Spleen (tissue), 11 donors: ENCODE results near the gene BCL11B. TPM values are rescaled to one million over a fixed set of nuclear protein-coding genes. Genes with fewer than 3 reads are reported as not detected.
A peak's percentile ranks its signal among the peaks of the same experiment; 100 is the strongest.

ENCODE experiments used
- DNase-seq: peaks from one replicate; pipeline ENCODE4 v3.0.0-alpha.2; 2020
- H3K27ac ChIP-seq, 8 donors: fragments of 200-600 bp; sonication (generic) in 7 of 8; 1 replicate in 4 of 8; 2 replicates in 4 of 8; pipeline versions ENCODE4 v1.5.0 to v1.8.0; 2016 to 2021; ENCODE audit warnings: inconsistent platforms in 4 of 8, mild to moderate bottlenecking in 4 of 8, moderate library complexity in 1 of 8
- H3K27me3 ChIP-seq, 7 donors: fragments of 200-600 bp; sonication (generic) in 6 of 7; replicated peaks in 1 of 7; 1 replicate in 4 of 7; 2 replicates in 3 of 7; pipeline versions ENCODE4 v1.5.0 to v1.8.0; 2016 to 2021; ENCODE audit warnings: inconsistent platforms in 3 of 7, mild to moderate bottlenecking in 1 of 7
- H3K36me3 ChIP-seq, 6 donors: fragments of 200-600 bp; sonication (generic) in 5 of 6; 1 replicate in 4 of 6; 2 replicates in 2 of 6; pipeline versions ENCODE4 v1.5.0 to v1.8.0; 2016 to 2021; ENCODE audit warnings: inconsistent platforms in 2 of 6
- H3K4me1 ChIP-seq, 6 donors: fragments of 200-600 bp; sonication (generic) in 5 of 6; 1 replicate in 3 of 6; 2 replicates in 3 of 6; pipeline versions ENCODE4 v1.5.0 to v1.8.0; 2016 to 2021; ENCODE audit warnings: inconsistent platforms in 3 of 6
- H3K4me3 ChIP-seq, 8 donors: fragments of 200-600 bp; sonication (generic) in 7 of 8; 1 replicate in 4 of 8; 2 replicates in 4 of 8; pipeline versions ENCODE4 v1.5.0 to v1.8.0; 2016 to 2021; ENCODE audit warnings: inconsistent platforms in 4 of 8, mild to moderate bottlenecking in 4 of 8, moderate library complexity in 2 of 8
- H3K9me3 ChIP-seq, 8 donors: fragments of 200-600 bp; sonication (generic) in 7 of 8; 1 replicate in 4 of 8; 2 replicates in 4 of 8; pipeline versions ENCODE4 v1.5.0 to v1.8.0; 2016 to 2021; ENCODE audit warnings: inconsistent platforms in 4 of 8
- POLR2A ChIP-seq, 3 donors: fragments of 450-650 bp; IDR thresholded peaks; one replicate each; pipeline ENCODE4 v1.5.1; 2017; ENCODE audit warnings: antibody characterized with exemption in 3 of 3, mild to moderate bottlenecking in 1 of 3
- POLR2AphosphoS5 ChIP-seq, 3 donors: sonication (generic); formaldehyde crosslinking; IDR thresholded peaks; one replicate each; pipeline ENCODE4 v1.5.1; 2017; ENCODE audit warnings: antibody characterized with exemption in 3 of 3
- WGBS, 5 donors: extraction: QIAGEN DNeasy Blood & Tissue Kit in 3 of 5; methylation state at CpG; one replicate each; pipeline versions ENCODE4 v1.1.5 to v1.1.7; 2013 to 2018; 5-methylcytosine and 5-hydroxymethylcytosine counted together
- intact Hi-C: fragments of 100-400 bp; cut with DNase I; formaldehyde crosslinking; loops from one replicate; pipeline ENCODE4 v1.15.0; 2023; ENCODE audit warnings: low total_unique reads
- polyA plus RNA-seq, 3 donors: library from polyadenylated mRNA; stranded (reverse); fragments of 200-250 nt; gene quantifications; one replicate each; pipeline ENCODE4 v1.2.1, GENCODE V29; 2013
- total RNA-seq, 7 donors: library from RNA; depleted of rRNA in 3 of 7; stranded (reverse); fragments of >200 nt in 3 of 7; fragmentation: NEBNext Ultra II Directional in 4 of 7; extraction: Animal tissue kit (Norgen Biotek cat#: 25700) in 4 of 7; gene quantifications; one replicate each; pipeline versions ENCODE4 v1.1.0 to v1.2.1, GENCODE V29; 2016 to 2021
- TF ChIP-seq, protein P1 (sequence below), 11 experiments: fragments of 200-600 bp in 7 of 11; fragments of 450-650 bp in 4 of 11; sonication (generic) in 4 of 11; IDR thresholded peaks in 8 of 11; conservative IDR thresholded peaks in 3 of 11; 1 replicate in 7 of 11; 2 replicates in 4 of 11; pipeline versions ENCODE4 v1.4.0 to v1.8.0; 2016 to 2021; ENCODE audit warnings: antibody characterized with exemption in 11 of 11, inconsistent platforms in 4 of 11, mild to moderate bottlenecking in 1 of 11
- donor health status: healthy with polysubstance abuse.
- donor health status: DM: no; HTN: no; CAD: no; lungs with moderate emphysema.
- donor health status: DM: no; HTN: no; CAD: no.
- donor health status: Bipolar disorder and iron deficiency.
- donor health status: healthy.
- donor health status: DM: no; HTN: no; CAD: no.
- donor health status: DM: yes; HTN: yes; CAD: no.

BCL11B gene
- total and polyA plus RNA-seq, 10 donors, result 0.74 to 21.1 (median 11.4) TPM

DNA sequence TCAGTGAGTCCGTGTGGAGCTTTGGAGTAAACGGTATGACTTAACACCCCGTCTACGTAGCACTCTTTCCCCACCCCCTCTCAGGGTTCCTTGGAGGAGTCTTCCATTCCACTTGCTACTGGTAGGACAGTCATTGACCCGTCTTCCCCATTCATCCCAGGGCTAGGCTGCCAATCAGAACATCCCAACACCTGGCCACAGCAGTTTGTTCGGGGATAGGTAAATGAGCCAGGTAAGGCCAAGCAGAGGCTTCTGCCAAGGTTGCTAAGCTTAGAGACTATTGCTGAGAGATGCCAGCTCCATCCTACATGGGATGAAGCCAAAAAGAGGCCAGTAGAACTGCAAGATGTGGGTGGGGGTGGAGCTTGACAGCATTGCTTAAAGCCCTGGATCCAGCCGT lies 130.8 kb downstream of the BCL11B start:
- Histone ChIP-seq H3K4me3 (no peak overlapping the region), H3K27ac (no peak overlapping the region), H3K36me3 (no peaks in the 10 kb centered on the region), H3K27me3 (no peaks in the 10 kb centered on the region), H3K4me1 (no peaks in the 10 kb centered on the region), H3K9me3 (no peaks in the 10 kb centered on the region)
- WGBS, 5 donors, result 83 to 91% (median 91%) methylated on average over 7 of the region's 7 CpGs
- intact Hi-C loops, result no loop called here
- DNase-seq, result no peak
- TF ChIP-seq, protein P1, sequence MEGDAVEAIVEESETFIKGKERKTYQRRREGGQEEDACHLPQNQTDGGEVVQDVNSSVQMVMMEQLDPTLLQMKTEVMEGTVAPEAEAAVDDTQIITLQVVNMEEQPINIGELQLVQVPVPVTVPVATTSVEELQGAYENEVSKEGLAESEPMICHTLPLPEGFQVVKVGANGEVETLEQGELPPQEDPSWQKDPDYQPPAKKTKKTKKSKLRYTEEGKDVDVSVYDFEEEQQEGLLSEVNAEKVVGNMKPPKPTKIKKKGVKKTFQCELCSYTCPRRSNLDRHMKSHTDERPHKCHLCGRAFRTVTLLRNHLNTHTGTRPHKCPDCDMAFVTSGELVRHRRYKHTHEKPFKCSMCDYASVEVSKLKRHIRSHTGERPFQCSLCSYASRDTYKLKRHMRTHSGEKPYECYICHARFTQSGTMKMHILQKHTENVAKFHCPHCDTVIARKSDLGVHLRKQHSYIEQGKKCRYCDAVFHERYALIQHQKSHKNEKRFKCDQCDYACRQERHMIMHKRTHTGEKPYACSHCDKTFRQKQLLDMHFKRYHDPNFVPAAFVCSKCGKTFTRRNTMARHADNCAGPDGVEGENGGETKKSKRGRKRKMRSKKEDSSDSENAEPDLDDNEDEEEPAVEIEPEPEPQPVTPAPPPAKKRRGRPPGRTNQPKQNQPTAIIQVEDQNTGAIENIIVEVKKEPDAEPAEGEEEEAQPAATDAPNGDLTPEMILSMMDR (IDR thresholded peaks at IDR 0.05 in 8 of 11, conservative IDR thresholded peaks at IDR 0.05 in 3 of 11), result no peak
- no peak for TF ChIP-seq POLR2A (IDR thresholded peaks at IDR 0.05)
- TF ChIP-seq POLR2AphosphoS5 (IDR thresholded peaks at IDR 0.05), result no peak

DNA sequence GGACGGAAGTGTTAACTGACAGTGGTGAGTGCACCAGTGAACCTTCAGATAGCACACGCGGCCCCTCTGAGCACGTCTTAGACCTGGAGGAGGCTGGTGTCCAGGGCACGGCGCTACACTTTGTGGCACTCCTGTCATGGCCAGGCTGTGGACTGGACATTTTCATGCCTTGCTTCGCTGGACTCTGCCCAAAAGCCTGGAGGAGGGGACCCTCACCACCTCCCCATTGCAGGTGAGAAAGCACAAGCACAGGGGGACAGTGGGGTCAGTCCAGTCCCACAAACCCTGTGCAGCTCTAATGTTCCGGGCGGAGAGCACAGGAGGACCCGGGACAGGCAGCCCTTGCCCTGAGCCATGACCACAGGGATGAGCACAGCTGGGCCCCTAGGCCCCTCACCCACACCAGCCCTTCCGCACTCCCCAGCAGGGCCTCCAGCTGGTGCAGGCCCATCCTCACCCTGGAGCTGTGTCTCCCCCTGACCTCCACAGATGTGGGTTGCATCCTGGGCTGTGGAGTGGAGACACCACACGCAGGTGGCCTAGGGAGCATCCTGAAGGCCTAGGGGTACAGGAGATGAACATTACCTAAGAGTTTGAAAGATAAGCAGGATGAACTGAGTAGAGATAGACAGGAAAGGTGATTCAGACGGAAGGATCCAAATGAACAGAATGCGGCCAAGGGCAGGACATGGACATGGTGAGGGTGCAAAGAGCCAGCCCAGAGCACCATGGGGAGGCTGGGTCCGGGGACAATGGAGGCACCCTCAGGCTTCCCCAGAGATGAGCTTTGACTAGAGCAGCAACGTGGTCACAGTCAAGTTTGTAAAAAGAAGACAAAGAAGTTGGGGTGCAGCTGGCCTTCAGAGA lies 132.8 kb downstream of the BCL11B start:
- no peaks in the 10 kb centered on the region for H3K27me3 ChIP-seq
- H3K4me3 ChIP-seq, result no peak overlapping the region
- DNase-seq, result no peak
- intact Hi-C loops, result no loop called here
- H3K4me1 ChIP-seq, result no peaks in the 10 kb centered on the region
- no peak overlapping the region for H3K27ac ChIP-seq
- no peaks in the 10 kb centered on the region for H3K9me3 ChIP-seq
- WGBS, 5 donors, result 83 to 95% (median 89%) methylated on average over 12 to 16 of the region's 16 CpGs
- TF ChIP-seq, protein P1 (IDR thresholded peaks at IDR 0.05 in 8 of 11, conservative IDR thresholded peaks at IDR 0.05 in 3 of 11), result no peak
- TF ChIP-seq POLR2AphosphoS5 (IDR thresholded peaks at IDR 0.05) (no peak), POLR2A (IDR thresholded peaks at IDR 0.05) (no peak)
- H3K36me3 ChIP-seq, result no peaks in the 10 kb centered on the region

DNA sequence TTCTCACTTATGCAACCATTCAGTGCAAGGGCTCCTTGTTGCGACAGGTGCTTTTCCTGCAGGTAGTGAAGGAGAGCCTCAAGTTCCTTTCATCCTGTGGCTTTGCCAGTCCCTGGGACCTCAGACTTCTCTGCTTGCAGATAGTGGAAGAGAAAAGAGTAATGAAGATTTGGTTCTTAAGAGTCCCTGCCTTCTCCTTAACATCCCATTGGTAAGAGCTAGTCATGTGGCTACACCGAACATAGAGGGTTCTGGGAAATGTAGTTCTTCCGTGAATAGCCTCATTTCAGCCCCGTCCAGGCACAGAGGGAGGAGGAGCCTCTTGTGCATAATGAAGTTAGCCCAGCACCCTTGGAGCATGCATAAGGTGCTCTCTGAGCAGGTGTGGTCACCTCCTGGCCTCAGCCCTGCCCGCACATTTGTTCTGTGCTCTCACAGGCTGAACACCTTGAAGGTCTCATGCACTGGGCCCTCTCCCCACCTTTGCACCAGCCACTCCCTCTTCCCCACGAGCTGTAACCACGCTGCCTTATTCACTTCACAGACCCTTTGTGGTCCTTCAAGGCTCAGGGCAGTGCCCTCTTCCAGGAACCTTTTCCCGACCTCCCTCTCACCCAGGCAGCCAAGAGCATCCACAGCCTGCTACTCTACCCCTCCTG lies 134.0 kb downstream of the BCL11B start:
- intact Hi-C loops, result no loop called here
- Histone ChIP-seq H3K4me3 (peak overlapping the region in 1 of 8 donors; percentile 7), H3K27me3 (no peaks in the 10 kb centered on the region), H3K36me3 (no peaks in the 10 kb centered on the region), H3K4me1 (no peaks in the 10 kb centered on the region), H3K9me3 (no peaks in the 10 kb centered on the region), H3K27ac (peak overlapping the region in 2 of 8 donors; percentile 26 to 57)
- peak; percentile 67 for DNase-seq
- 50 to 74% (median 66%) methylated on average over 7 to 8 of the region's 8 CpGs for WGBS, 5 donors
- TF ChIP-seq POLR2A (IDR thresholded peaks at IDR 0.05), result no peak
- no peak for TF ChIP-seq POLR2AphosphoS5 (IDR thresholded peaks at IDR 0.05)
- TF ChIP-seq, protein P1 (IDR thresholded peaks at IDR 0.05 in 8 of 11, conservative IDR thresholded peaks at IDR 0.05 in 3 of 11), result no peak
